GM21528 (cell line): Measurements from ENCODE around the gene PLXNB3.
A peak's percentile ranks its signal among the peaks of the same experiment; 100 is the strongest.
"Not testable (repeated sequence)": the region's sequence is repeated elsewhere in the genome, so short reads cannot be mapped to it uniquely, and the experiment has no call there.

Experiments
- ATAC-seq: cut with Tn5 transposase; IDR thresholded peaks from one replicate; pipeline ENCODE4 v1.9.1; 2021; ENCODE audit warnings: mild to moderate bottlenecking, moderate library complexity; ENCODE audit not compliant: unreplicated experiment, low FRiP score

PLXNB3 gene

DNA sequence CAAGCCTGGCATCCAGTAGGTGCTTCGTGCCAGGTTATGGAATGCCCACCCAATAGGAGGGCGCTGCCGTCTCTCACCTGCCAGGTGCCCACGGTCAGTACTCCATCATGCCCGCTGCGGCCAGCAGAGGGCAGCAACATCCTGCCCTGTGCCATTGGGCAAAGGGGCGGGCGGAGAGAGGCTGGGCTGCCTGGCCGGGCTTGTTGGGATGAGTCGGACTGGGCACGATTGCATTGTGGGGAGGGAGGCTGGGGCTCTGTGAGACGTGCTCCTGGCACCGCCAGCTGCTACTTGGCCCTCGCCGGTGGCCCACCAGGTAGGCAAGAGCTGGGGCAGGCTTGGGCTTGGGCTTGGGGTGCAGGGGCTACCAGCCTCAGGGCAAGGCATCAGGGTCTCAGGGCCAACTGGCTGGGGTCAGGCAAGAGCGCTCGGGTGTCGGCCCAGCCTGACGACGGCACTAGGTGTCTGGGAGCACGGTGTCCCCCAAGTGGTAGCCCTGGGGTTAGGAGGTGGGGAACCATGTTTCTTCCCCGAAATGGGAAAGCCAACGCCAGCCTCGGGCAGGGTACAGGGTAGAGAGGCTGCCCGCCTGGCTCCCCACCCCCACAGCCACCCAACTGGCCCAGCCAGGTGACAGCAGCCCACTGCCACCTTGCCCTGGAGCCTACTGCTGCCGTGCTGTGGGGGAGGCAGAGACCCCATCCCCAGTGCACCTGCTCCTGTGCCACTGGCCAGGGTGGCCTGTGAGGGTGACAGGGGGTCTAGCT is at the start of gene PLXNB3:
TSS of gene PLXNB3 (plus strand) at position 261 of the 767 bp plus-strand sequence. CDS start 1,287 bp downstream, outside the sequence.
- no peak for ATAC-seq

DNA sequence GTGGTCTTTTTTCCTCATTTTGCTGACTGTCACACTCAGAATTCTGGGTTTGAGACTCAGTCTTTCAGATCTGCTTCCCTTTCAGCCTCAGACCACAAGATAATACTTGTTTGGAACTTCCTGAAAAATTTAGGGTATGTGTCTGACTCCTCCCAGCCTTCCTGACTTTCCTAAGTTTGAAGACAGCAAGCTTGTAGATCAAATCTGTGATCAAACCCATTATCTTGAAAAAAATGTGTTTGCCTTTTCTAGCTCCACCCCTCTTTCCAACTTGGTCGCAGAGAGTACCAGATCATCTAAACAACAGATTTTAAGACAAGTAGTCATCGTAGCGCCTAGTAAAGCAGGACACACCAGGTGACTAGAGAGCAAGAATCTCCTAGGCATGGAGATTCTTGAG is 49.8 kb upstream of the PLXNB3 start:
- no peak for ATAC-seq

DNA sequence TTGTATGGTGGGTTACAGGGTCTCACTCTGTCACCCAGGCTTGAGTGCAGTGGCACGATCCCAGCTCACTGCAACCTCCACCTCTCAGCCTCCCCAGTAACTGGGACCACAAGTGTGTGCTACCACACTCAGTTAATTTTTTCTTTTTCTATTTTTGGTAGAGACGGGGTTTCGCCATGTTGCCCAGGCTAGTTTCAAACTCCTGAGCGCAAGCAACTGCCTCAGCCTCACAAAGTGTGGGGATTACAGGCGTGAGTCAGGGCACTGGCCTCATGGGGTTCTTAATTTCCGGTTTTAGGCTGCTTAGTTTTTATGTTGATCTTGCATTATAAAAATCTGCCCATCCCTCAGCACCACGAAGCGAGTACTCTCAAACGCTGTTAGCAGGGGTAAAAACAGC is 46.6 kb upstream of the PLXNB3 start:
- no peak for ATAC-seq

DNA sequence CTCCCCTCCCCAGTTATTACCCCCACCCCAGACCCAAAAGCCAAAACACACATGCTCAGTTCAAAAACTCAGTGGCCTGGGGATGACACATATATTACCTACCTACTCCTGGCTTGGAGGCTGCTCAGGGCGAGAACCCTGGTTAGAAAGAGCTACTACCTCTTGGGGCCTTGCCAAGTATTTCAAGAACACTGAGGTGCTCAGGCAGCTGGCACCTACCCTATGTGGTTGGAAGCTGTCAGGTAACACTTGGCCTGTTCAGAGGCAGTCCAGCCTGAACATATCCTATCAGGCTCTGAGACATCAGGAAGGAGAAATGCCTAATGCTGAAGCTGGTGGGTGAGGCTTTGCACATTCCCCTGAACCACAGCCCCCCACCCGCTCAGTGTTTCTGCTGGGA is 44.8 kb upstream of the PLXNB3 start:
- ATAC-seq = no peak

DNA sequence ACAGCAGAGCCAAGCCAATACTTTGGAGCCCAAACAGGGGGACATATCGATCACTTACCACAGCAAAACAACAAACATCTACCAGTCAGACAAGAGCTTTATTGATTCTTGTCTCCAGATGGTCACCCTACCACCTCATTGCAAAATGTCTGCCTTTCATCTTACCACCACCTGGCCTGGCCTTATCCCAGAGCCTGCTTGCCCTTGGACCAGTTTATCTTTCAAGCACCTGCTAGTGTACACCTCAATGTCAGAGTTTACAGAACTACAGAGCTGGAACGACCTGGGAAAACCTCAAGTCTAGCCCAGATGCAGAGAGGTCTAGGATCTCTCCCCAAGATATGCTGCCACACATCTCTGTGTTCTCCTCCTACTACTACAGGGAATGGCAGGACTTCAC is 44.3 kb upstream of the PLXNB3 start:
- no peak for ATAC-seq

DNA sequence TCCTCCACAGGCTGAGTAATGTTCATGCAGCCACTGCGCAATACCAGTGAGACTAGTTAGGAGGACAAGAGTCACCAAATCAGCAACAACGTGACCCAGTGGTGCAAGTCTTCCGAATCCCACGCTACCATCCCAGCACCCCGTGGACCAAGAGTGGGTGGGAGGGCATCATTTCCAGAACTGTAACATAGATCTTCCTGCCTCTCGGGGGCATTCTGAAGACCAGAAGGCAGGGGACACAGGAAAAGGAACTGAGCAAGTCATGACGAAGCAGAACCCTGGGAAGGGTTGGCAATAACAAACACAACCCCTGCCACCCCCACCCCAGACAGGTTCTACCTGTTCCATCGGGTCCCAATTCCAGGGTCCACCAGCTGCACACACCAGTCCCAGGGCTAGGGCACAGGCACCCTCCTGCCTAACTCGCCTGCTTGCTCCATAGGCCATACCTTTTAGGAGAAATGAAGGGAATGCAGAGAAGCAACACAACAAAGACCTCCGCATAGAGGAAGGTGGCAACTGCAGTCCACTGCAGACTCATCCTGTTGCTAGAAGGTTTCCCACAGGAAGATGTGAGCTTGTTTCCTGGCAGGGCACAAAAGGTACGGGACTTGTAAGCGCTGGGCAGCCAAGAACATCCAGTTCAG is 41.2 kb upstream of the PLXNB3 start:
- no peak for ATAC-seq

DNA sequence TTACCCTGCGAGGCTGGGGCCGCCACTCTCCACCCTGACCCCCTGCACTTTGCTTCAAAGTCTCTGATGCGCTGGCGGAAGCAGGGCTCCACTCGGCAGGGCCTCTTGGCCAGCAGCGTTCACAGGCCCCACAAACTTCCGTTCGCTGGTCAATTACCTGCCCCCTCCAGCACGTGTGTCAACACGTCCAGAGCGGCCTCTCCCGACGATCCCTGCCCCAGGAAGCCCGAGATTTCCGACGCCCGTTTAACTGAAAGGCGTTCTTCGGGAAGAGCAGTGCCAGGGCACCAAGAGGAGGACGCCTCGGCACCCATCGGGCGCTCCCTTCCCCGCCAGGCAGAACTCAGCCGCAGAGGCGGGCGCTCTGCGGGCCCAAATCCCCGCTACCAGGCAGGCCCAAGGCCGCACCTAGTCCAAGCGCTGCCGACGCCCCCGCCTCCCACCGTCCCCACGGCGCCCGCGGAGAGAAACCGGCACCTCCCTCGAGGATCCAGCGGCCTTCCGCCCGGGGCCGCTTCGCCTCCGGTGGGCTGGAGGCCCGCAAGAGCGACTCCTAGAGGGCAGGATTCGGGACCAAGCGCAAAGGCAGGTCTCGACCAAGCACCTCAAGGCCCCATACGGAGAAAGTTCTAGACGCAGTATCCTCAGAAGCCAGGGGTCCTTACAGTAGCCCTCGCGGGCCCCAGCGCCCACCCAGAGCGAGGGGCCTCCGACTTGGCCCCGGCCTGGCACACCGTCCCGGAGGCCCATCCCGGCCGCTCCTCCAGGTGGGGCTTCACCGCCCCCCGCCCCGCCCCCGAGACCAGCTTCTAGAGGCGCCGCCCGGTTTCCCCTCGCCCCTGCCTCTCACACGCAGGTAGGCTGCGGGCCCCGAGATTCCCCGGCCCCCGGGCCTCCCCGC is 40.4 kb upstream of the PLXNB3 start:
- ATAC-seq = peak; percentile 38

DNA sequence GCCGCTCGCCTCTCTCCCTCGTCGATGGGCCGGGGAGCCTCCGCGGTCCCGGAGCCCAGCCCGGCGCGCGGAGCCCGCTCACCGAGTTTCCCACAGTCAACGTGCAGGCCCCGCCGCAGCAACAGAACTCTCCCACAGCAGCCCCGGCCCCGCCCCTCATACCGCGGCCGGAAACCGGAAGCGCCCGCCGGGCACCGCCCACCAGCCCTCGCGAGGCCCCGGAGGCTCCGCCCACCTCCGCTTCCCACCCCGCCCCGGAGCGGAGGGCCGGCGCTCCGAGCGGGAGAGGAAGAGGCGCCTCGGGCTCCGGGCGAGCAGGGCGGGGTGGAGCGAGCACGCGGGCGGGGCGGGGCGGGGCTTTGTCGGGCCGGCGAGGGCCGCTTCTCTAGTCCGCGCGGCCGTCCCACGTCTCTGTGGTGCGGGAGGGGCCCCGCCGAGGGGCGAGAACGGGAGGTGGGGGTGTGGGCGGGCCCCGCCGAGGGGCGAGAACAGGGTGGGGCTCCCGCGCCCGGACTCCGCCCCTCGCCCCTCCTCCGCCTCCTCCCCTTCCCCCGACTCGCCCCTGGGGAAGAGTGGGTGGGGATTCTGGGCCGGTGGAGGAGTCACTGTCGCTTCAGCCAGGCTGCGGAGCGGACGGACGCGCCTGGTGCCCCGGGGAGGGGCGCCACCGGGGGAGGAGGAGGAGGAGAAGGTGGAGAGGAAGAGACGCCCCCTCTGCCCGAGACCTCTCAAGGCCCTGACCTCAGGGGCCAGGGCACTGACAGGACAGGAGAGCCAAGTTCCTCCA is 39.6 kb upstream of the PLXNB3 start, which contains the start of the genes ABCD1 and BCAP31:
TSS of gene ABCD1 (plus strand) at position 605 of the 787 bp plus-strand sequence. CDS start 411 bp downstream, outside the sequence.
TSS of gene BCAP31 (minus strand) at position 136 of the 787 bp plus-strand sequence. CDS start 1,143 bp downstream, outside the sequence.
- peak; percentile 67 for ATAC-seq

DNA sequence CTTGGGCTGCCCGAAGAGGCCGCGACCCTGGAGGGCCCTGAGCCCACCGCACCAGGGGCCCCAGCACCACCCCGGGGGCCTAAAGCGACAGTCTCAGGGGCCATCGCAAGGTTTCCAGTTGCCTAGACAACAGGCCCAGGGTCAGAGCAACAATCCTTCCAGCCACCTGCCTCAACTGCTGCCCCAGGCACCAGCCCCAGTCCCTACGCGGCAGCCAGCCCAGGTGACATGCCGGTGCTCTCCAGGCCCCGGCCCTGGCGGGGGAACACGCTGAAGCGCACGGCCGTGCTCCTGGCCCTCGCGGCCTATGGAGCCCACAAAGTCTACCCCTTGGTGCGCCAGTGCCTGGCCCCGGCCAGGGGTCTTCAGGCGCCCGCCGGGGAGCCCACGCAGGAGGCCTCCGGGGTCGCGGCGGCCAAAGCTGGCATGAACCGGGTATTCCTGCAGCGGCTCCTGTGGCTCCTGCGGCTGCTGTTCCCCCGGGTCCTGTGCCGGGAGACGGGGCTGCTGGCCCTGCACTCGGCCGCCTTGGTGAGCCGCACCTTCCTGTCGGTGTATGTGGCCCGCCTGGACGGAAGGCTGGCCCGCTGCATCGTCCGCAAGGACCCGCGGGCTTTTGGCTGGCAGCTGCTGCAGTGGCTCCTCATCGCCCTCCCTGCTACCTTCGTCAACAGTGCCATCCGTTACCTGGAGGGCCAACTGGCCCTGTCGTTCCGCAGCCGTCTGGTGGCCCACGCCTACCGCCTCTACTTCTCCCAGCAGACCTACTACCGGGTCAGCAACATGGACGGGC is 38.8 kb upstream of the PLXNB3 start:
- ATAC-seq = peak; percentile 16

DNA sequence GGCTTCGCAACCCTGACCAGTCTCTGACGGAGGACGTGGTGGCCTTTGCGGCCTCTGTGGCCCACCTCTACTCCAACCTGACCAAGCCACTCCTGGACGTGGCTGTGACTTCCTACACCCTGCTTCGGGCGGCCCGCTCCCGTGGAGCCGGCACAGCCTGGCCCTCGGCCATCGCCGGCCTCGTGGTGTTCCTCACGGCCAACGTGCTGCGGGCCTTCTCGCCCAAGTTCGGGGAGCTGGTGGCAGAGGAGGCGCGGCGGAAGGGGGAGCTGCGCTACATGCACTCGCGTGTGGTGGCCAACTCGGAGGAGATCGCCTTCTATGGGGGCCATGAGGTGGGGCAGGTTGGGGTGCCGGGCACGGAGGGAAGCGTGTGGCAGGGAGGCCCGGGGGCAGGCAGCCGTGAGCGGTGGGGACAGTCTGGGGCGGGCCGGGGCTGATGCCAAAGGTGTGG is 38.2 kb upstream of the PLXNB3 start:
- no peak for ATAC-seq

DNA sequence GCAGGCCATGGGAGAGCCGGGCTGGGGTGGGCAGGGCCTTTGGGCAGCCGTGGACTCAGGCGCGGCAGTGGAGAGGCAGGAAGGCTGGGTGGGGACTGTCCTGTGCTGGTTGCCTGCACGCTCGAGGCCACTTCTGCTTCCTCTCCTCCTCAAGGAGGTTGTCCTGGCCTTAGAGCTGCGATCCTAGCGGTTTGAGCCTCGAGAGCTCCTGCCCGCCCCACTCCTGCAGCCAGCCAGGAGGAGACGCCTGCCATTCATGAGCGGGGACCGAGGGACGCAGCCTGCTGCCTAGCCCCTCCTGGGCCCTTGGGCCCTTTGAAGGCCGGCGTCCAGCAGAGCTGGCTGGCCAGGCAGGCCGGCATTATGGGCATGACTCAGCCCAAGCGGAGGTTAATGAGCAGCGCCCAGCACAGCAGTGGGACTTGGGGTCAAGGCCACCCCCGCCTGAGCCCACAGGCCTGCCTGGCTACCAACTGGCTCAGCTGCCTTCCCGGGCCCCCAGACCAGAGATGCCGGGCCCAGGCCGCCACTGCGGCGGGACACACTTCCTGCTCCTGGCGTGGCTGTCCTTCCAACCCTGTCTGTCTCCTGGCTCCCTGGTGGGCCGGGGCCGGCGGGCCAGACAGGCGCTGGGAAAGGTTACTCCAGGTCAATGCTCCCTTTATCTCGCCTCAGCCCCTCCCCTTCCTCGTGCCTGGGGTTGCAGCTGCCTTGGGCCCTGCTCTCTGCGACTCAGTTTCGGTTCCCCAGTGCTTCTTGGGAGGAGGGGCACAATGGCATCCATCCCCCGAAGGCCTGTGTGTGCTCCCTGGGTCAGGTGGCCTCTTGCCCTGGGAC is 37.5 kb upstream of the PLXNB3 start:
- ATAC-seq = peak; percentile 41

DNA sequence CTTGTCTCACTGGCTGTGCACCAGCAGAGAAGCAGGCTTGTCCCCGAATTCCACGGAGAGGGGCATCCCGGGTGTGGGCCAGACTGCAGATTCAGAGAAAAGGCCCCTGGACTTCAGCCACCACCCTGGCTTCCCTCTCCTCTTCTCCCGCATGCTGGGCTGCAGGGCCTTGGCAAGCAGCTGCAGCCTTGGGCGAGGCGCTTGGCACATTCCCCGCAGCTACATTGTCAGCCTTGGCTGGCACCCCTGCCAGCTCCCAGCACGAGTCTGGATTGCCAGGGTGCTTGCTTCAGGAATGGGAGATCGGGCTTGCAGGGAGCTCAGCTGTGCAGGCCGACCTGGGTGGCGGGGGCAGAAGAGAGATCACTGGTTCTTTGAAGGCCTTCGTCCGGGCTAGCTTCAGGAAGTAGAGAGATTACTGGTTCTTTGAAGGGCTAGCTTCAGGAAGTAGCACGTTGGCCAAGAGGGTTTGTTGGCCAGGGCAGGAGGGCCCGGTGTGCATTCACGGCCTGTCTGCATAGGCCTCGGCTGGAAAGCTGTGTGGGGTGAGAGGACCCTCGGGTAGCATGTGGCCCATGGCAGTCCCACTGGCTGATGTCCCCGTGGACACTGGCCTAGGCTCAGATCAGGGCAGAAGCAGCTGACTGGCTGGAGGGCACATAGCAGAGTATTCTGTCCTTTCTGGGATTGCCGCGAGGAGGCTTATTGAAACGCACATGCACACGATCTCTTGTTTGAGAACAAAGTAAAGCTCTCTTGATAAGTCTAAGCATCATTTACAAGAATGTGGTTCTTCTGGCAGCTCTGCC is 36.7 kb upstream of the PLXNB3 start:
- no peak for ATAC-seq

DNA sequence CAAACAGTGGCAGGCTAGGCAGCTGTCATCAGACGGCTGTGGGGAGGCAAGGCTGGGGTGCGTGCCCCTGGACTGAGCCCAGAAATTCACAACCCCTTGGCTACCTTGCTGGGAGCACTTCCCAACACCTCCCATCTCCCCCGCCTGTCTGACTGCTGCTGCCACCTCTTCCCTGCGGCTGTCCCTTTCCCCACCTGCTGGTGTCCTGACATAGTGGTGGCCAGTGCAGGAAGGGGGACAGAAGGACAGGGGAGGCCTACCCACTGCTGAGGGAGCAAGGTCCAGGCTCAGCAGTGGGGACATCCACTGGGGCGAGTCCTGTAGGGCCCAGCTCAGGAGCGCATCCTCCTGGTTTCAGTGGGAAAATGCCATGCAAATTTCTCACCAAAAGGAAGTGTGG is 36.0 kb upstream of the PLXNB3 start:
- no peak for ATAC-seq

DNA sequence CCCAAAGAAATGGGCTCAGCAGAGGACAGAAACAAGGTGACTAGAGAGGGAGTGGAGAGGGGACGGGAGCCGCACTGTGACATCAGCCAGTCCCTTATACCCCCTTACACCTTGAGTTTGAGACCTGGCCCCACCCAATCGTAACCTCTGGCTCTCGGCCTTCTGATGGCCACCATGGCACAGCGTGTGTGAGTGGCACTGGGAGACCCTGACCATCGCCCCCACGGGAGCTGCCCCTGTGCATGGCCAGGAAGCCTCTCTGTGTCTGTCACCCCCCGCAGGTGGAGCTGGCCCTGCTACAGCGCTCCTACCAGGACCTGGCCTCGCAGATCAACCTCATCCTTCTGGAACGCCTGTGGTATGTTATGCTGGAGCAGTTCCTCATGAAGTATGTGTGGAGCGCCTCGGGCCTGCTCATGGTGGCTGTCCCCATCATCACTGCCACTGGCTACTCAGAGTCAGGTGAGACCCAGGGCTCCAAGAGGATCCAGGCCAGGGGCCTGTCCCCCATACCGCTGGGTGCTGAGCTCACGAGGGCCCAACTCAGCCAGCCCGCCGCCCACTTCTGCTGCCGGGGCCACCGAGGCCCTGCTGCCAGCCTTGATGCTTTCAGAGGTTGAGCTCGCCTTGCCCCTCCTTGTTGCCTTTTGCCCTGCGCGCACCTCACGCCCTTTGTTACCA is 35.0 kb upstream of the PLXNB3 start:
- no peak for ATAC-seq

DNA sequence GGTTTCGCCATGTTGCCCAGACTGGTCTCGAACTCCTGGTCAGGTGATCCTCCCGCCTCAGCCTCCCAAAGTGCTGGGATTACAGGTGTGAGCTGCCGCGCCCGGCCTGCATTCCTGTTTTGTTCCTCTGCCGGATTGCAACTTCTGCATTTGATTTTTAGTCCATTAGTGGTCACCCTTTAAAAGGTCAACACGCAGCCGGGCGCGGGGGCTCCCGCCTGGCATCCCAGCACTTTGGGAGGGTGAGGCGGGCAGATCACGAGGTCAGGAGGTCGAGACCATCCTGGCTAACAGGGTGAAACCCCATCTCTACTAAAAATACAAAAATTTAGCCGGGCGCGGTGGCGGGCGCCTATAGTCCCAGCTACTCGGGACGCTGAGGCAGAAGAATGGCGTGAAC is 33.9 kb upstream of the PLXNB3 start:
- ATAC-seq = not testable (repeated sequence)

DNA sequence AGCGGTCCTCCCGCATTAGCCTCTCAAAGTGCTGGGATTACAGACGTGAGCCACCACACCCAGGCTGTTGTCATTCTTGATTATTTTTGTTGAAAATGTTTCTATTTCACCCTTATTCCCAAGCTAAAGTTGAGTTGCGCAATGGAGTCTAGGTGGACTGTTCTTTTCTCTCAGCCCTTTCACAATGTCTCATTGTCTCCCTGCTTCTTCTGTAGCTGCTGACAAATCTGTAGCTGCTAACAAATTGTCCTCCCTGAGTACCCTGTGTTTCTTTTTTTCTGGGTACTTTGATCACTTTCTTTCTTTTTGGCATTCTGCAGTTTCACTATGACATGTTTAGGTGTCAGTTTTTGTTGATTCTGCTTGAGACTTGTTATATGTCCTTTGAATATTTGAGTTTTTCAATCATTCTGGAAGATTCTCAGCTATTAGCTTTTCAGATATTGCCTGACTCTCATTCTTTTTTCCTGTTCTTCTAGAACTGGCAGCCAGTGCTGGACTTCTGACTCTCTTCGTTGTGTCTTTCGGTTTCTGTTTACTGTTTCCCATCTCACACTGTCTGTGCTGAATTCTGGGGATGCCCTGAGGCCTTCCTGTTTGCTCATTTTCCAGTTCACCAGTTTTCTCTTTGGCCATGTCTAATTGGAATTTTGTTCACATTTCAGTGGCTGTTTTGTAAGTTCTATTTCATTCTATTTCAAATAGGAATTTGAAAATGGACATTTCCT is 32.8 kb upstream of the PLXNB3 start:
- ATAC-seq = no peak
